IMR-90 (cell line): Measurements from ENCODE around the gene PRKCB. TPM values are rescaled to one million over a fixed set of nuclear protein-coding genes. Genes with fewer than 3 reads are reported as not detected.

ENCODE experiments used
- ATAC-seq: fragments of 200-7000 bp; cut with Tn5 transposase; 2 replicates; pipeline ENCODE4 v1.9.1; 2020; ENCODE audit warnings: low read depth, mild to moderate bottlenecking, moderate library complexity
- BruUV-seq: library from RNA; stranded (reverse); fragments of 400-500 nt; replicated peaks from 2 replicates; lab custom pipeline; 2021; lab: Mats Ljungman, UMichigan
- CTCF ChIA-PET: fragments of 300-600 bp; formaldehyde crosslinking; extraction: SDS; loops from one replicate; lab custom pipeline; 2021; ENCODE audit warnings: antibody characterized with exemption; lab: Yijun Ruan, JAX
- POLR2A ChIA-PET: fragments of 300-600 bp; sonication (Branson Sonifier 250); formaldehyde crosslinking; loops from one replicate; lab custom pipeline; 2022; ENCODE audit warnings: antibody characterized with exemption; ENCODE audit not compliant: unreplicated experiment; lab: Charles Lee
- DNase-seq: peaks from one replicate; pipeline ENCODE4 v3.0.0; 2013
- H2AFZ ChIP-seq: replicated peaks from 2 replicates; pipeline ENCODE3; 2013; ENCODE audit warnings: low read length, mild to moderate bottlenecking; ENCODE audit not compliant: poor library complexity
- H2AK5ac ChIP-seq: 2 replicates; pipeline ENCODE4 v1.6.1; 2013; ENCODE audit warnings: low read depth, low read length, inconsistent platforms
- H2AK9ac ChIP-seq: replicated peaks from 2 replicates; pipeline ENCODE3; 2013; ENCODE audit warnings: mild to moderate bottlenecking, low read depth, low read length, moderate library complexity; ENCODE audit not compliant: poor library complexity
- H2BK120ac ChIP-seq: 2 replicates; pipeline ENCODE4 v1.6.1; 2013; ENCODE audit warnings: low read depth, low read length, inconsistent platforms
- H2BK15ac ChIP-seq: 3 replicates; pipeline ENCODE4 v1.6.1; 2013; ENCODE audit warnings: low read depth, low read length, inconsistent platforms
- H2BK20ac ChIP-seq: 2 replicates; pipeline ENCODE4 v1.6.1; 2013; ENCODE audit warnings: low read depth, mild to moderate bottlenecking, inconsistent platforms, low read length, moderate library complexity
- H2BK5ac ChIP-seq: 2 replicates; pipeline ENCODE4 v1.6.1; 2013; ENCODE audit warnings: mild to moderate bottlenecking, low read depth, low read length, inconsistent platforms; ENCODE audit not compliant: poor library complexity, severe bottlenecking
- H3K14ac ChIP-seq: replicated peaks from 2 replicates; pipeline ENCODE4 v1.6.1; 2013; ENCODE audit warnings: low read depth, low read length, inconsistent platforms
- H3K18ac ChIP-seq: 2 replicates; pipeline ENCODE4 v1.6.1; 2013; ENCODE audit warnings: low read depth, low read length, control low read depth
- H3K23ac ChIP-seq: 2 replicates; pipeline ENCODE4 v1.6.1; 2013; ENCODE audit warnings: low read depth, low read length, inconsistent platforms
- H3K27ac ChIP-seq: 2 replicates; pipeline ENCODE4 v1.5.1; 2013; ENCODE audit warnings: mild to moderate bottlenecking, control low read depth, low read length; ENCODE audit not compliant: insufficient read depth
- H3K27me3 ChIP-seq: 2 replicates; pipeline ENCODE4 v1.6.1; 2013; ENCODE audit warnings: low read length; ENCODE audit not compliant: control insufficient read depth, insufficient read depth
- H3K36me3 ChIP-seq: 2 replicates; pipeline ENCODE4 v1.6.1; 2013; ENCODE audit warnings: low read length, mixed read lengths; ENCODE audit not compliant: control insufficient read depth, insufficient read depth
- H3K4ac ChIP-seq: 2 replicates; pipeline ENCODE4 v1.6.1; 2013; ENCODE audit warnings: low read depth, low read length, inconsistent platforms
- H3K4me1 ChIP-seq: 2 replicates; pipeline ENCODE4 v1.6.1; 2013; ENCODE audit warnings: low read length, mixed read lengths; ENCODE audit not compliant: control insufficient read depth, insufficient read depth
- H3K4me2 ChIP-seq: 2 replicates; pipeline ENCODE4 v1.6.1; 2013; ENCODE audit warnings: low read depth, mild to moderate bottlenecking, control low read depth, low read length, moderate library complexity
- H3K4me3 ChIP-seq: 2 replicates; pipeline ENCODE4 v1.5.1; 2013; ENCODE audit warnings: low read depth, mild to moderate bottlenecking, control low read depth, low read length, moderate library complexity; ENCODE audit not compliant: insufficient read depth
- H3K56ac ChIP-seq: 2 replicates; pipeline ENCODE4 v1.6.1; 2013; ENCODE audit warnings: low read length, inconsistent platforms; ENCODE audit not compliant: insufficient read depth; ENCODE audit errors: extremely low read depth
- H3K79me1 ChIP-seq, 2 experiments: 2 replicates each; pipeline ENCODE4 v1.6.1; 2013; ENCODE audit warnings: low read length in 2 of 2, inconsistent platforms in 1 of 2, low read depth in 1 of 2
- H3K9ac ChIP-seq: 2 replicates; pipeline ENCODE4 v1.6.1; 2013; ENCODE audit warnings: low read depth, low read length, control low read depth
- H3K9me1 ChIP-seq: 2 replicates; pipeline ENCODE4 v1.6.1; 2013; ENCODE audit warnings: low read length, inconsistent platforms; ENCODE audit not compliant: insufficient read depth
- H3K9me3 ChIP-seq: 2 replicates; pipeline ENCODE4 v1.6.1; 2013; ENCODE audit warnings: low read length; ENCODE audit not compliant: control insufficient read depth, insufficient read depth
- H4K20me1 ChIP-seq: 2 replicates; pipeline ENCODE4 v1.6.1; 2013; ENCODE audit warnings: low read length, inconsistent platforms; ENCODE audit not compliant: insufficient read depth
- H4K5ac ChIP-seq: 2 replicates; pipeline ENCODE4 v1.6.1; 2013; ENCODE audit warnings: mild to moderate bottlenecking, low read depth, low read length, control low read depth
- H4K8ac ChIP-seq, 2 experiments: 2 replicates each; pipeline ENCODE4 v1.6.1; 2013; ENCODE audit warnings: low read depth in 2 of 2, low read length in 2 of 2, control low read depth in 1 of 2, inconsistent platforms in 1 of 2
- H4K91ac ChIP-seq: 2 replicates; pipeline ENCODE4 v1.6.1; 2013; ENCODE audit warnings: low read depth, low read length, inconsistent platforms; ENCODE audit not compliant: insufficient read depth
- BHLHE40 ChIP-seq: fragments of 150-350 bp; IDR thresholded peaks from 2 replicates; pipeline ENCODE4 v1.6.1; 2016; ENCODE audit warnings: mild to moderate bottlenecking, low read depth, low read length
- WGBS, 2 experiments: methylation state at CpG; one replicate each; pipeline versions ENCODE4 v1.1.5 to v1.1.7; 2013; ENCODE audit warnings: missing lambda C conversion rate in 2 of 2; ENCODE audit not compliant: insufficient read length in 1 of 2; ENCODE audit errors: extremely low coverage in 2 of 2; 5-methylcytosine and 5-hydroxymethylcytosine counted together
- dilution Hi-C: fragments of 300-500 bp; cut with HindIII; formaldehyde crosslinking; loops from one replicate; pipeline ENCODE4 v1.14.3; 2018; ENCODE audit warnings: low sequenced_read_pairs; ENCODE audit not compliant: unreplicated experiment
- in situ Hi-C: fragments of 300-500 bp; cut with MboI; formaldehyde crosslinking; loops from 3 replicates; pipeline ENCODE4 v1.14.3; 2019; ENCODE audit warnings: low sequenced_read_pairs, inconsistent platforms, mixed read lengths
- intact Hi-C: fragments of 100-400 bp; cut with micrococcal nuclease; formaldehyde crosslinking; loops from 2 replicates; pipeline ENCODE4 v1.10.0; 2022
- polyA plus RNA-seq, 3 experiments: library from polyadenylated mRNA; depleted of rRNA; stranded (reverse); fragments of >200 nt; gene quantifications; 2 replicates each; pipeline ENCODE4 v1.2.3, GENCODE V29; 2012; ENCODE audit warnings: low replicate concordance in 1 of 3
- total RNA-seq: library from RNA; depleted of rRNA; stranded (reverse); fragments of >200 nt; gene quantifications from 2 replicates; pipeline ENCODE4 v1.2.3, GENCODE V29; 2012
- TF ChIP-seq, protein P1 (sequence below): fragments of 150-350 bp; IDR thresholded peaks from 2 replicates; pipeline ENCODE4 v1.6.1; 2017; ENCODE audit warnings: mild to moderate bottlenecking, antibody characterized with exemption, low read length, low read depth

PRKCB gene
- total and polyA plus RNA-seq, 2 of the 4 experiments (the other 2 are of a cell fraction) = under 0.01 TPM; not detected in 1

DNA sequence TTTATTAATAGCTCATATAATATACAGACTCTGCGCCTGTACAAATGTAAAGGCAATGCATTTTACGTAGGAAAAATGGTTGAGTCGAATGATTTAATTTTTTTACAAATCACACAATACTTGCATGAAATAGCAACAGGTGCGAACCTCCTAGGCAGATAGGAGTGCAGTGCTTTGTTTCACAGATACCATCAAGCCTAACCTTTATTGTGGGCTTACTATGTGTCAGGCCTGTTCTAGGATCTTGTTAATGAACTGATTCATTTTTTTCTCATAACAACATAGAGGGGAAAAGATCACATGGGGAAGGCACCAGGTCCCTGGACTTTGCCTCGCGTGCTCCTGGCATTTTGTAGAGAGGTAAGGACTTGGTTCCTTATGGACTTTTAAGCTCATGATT, 107.8 kb downstream of the PRKCB start:
- no peak overlapping the region for H3K27ac ChIP-seq
- DNase-seq = no peak
- H3K9me1 ChIP-seq = no peaks in the 10 kb centered on the region
- WGBS, 2 experiments = no CpG with 5 or more reads among the region's 6 CpGs
- TF ChIP-seq, protein P1, sequence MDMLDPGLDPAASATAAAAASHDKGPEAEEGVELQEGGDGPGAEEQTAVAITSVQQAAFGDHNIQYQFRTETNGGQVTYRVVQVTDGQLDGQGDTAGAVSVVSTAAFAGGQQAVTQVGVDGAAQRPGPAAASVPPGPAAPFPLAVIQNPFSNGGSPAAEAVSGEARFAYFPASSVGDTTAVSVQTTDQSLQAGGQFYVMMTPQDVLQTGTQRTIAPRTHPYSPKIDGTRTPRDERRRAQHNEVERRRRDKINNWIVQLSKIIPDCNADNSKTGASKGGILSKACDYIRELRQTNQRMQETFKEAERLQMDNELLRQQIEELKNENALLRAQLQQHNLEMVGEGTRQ = no peak
- TF ChIP-seq BHLHE40 = no peak
- POLR2A ChIA-PET = no interaction called here
- dilution Hi-C loops (no loop called here), intact Hi-C loops (no loop called here), in situ Hi-C loops (no loop called here)
- no peak overlapping the region for H3K23ac ChIP-seq
- H2BK5ac ChIP-seq = no peak overlapping the region
- H2AK9ac ChIP-seq = no peak overlapping the region
- no peaks in the 10 kb centered on the region for H3K4me1 ChIP-seq
- ATAC-seq = no peak
- H3K56ac ChIP-seq = no peak overlapping the region
- H4K91ac ChIP-seq = no peak overlapping the region
- H2BK15ac ChIP-seq = no peak overlapping the region
- no peak overlapping the region for H3K18ac ChIP-seq
- no peak overlapping the region for H3K9ac ChIP-seq
- no peaks in the 10 kb centered on the region for H3K9me3 ChIP-seq
- no peak overlapping the region for H2AK5ac ChIP-seq
- CTCF ChIA-PET = no interaction called here
- no peak overlapping the region for H2BK120ac ChIP-seq
- H3K79me1 ChIP-seq = no peaks in the 10 kb centered on the region
- no TSS peak for BruUV-seq
- no peak overlapping the region for H3K4me2 ChIP-seq
- H3K4me3 ChIP-seq = no peak overlapping the region
- H3K27me3 ChIP-seq = no peaks in the 10 kb centered on the region
- H2BK20ac ChIP-seq = no peak overlapping the region
- H3K36me3 ChIP-seq = no peaks in the 10 kb centered on the region
- H3K14ac ChIP-seq = no peak overlapping the region
- no peak overlapping the region for H3K4ac ChIP-seq
- H4K20me1 ChIP-seq = no peaks in the 10 kb centered on the region
- H2AFZ ChIP-seq = no peak overlapping the region
- H4K5ac ChIP-seq = no peak overlapping the region
- no peak overlapping the region for H4K8ac ChIP-seq
